Neuron (in vitro differentiated cells): Measurements from ENCODE around the gene ARHGAP6.
"Not testable (repeated sequence)": the region's sequence is repeated elsewhere in the genome, so short reads cannot be mapped to it uniquely, and the experiment has no call there.

ENCODE experiments used
- H2AFZ ChIP-seq: one replicate; pipeline ENCODE4 v1.6.1; 2013; ENCODE audit warnings: low read depth, mild to moderate bottlenecking, inconsistent platforms, low read length, moderate library complexity
- H3K27me3 ChIP-seq: one replicate; pipeline ENCODE4 v1.6.1; 2013; ENCODE audit warnings: low read length; ENCODE audit not compliant: insufficient read depth
- H3K36me3 ChIP-seq: one replicate; pipeline ENCODE4 v1.6.1; 2013; ENCODE audit warnings: low read length; ENCODE audit not compliant: insufficient read depth
- H3K4me1 ChIP-seq: one replicate; pipeline ENCODE4 v1.6.1; 2013; ENCODE audit warnings: low read length; ENCODE audit not compliant: insufficient read depth
- H3K4me3 ChIP-seq: 2 replicates; pipeline ENCODE4 v1.5.1; 2013; ENCODE audit warnings: mild to moderate bottlenecking, low read length, moderate library complexity
- H3K9me3 ChIP-seq: one replicate; pipeline ENCODE4 v1.6.1; 2013; ENCODE audit warnings: low read length

Gene ARHGAP6

GRCh38 chrX:11364835-11365234 lies 300.9 kb downstream of the ARHGAP6 start:
- H2AFZ ChIP-seq: no peak overlapping the region
- H3K36me3 ChIP-seq: no peaks in the 10 kb centered on the region
- H3K4me1 ChIP-seq: no peaks in the 10 kb centered on the region
- H3K9me3 ChIP-seq: no peaks in the 10 kb centered on the region
- no peak overlapping the region for H3K4me3 ChIP-seq
- no peaks in the 10 kb centered on the region for H3K27me3 ChIP-seq

DNA sequence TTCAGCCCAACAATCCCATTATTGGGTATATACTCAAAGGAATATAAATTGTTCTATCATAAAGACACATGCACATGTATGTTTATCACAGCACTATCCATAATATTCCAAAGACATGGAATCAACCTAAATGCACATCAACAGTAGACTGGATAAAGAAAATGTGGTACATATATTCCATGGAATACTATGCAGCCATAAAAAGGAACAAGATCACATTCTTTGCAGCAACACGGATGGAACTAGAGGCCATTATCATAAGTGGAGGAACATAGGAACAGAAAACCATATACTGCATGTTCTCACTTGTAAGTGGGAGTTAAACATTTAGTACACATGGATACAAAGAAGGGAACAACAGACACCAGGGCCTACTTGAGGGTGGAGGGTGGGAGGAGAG lies 301.9 kb downstream of the ARHGAP6 start:
- not testable (repeated sequence) for H3K27me3 ChIP-seq, H3K9me3 ChIP-seq, H3K4me3 ChIP-seq, H3K4me1 ChIP-seq, H3K36me3 ChIP-seq, H2AFZ ChIP-seq

DNA sequence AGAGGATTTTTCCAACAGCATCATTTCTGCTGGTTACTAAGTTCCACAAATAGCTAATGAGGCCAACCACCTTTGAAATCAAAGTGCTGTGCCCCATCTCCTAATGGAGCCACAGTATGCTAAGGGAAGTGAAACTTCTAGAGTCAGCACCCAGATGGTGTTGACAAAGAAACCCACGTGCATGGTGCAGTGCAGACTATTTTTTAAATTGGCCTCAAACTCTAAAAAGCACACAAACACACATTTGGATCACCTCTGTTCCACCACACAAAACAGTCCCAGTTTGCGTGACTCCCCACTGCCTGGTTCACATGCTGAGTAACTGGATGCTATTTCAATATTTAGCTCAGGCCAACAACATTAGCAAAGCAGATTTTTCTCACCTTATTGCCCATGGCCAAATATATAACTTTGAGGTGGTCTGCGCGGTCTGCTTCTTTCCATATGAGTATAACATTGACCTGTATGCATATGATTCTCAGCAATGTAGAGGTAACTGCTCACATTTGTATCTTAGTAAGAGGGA lies 302.6 kb downstream of the ARHGAP6 start:
- Histone ChIP-seq H3K4me1 (no peaks in the 10 kb centered on the region), H3K36me3 (no peaks in the 10 kb centered on the region), H3K27me3 (no peaks in the 10 kb centered on the region), H3K4me3 (no peak overlapping the region), H2AFZ (no peak overlapping the region), H3K9me3 (no peaks in the 10 kb centered on the region)

GRCh38 chrX:11361666-11362065 lies 304.1 kb downstream of the ARHGAP6 start:
- not testable (repeated sequence) for H3K9me3 ChIP-seq, H3K27me3 ChIP-seq, H3K36me3 ChIP-seq, H2AFZ ChIP-seq, H3K4me3 ChIP-seq, H3K4me1 ChIP-seq

DNA sequence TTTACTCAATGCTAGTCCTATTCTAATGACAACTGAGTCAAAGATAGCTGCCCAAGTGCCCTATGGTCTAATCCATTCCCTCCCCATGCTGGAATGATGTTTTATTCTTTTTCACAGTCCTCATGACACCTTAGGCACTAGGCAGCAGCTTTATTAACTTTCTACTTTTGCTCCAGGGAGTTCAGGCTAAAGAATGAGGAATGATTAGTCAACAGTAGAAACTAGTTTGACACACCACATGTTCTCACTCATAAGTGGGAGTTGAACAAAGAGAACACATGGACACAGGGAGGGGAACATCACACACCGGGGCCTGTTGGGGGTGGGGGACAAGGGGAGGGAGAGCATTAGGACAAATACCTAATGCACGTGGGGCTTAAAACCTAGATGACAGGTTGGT lies 309.8 kb downstream of the ARHGAP6 start:
- not testable (repeated sequence) for H3K4me1 ChIP-seq, H3K4me3 ChIP-seq, H3K36me3 ChIP-seq, H3K9me3 ChIP-seq, H3K27me3 ChIP-seq, H2AFZ ChIP-seq

DNA sequence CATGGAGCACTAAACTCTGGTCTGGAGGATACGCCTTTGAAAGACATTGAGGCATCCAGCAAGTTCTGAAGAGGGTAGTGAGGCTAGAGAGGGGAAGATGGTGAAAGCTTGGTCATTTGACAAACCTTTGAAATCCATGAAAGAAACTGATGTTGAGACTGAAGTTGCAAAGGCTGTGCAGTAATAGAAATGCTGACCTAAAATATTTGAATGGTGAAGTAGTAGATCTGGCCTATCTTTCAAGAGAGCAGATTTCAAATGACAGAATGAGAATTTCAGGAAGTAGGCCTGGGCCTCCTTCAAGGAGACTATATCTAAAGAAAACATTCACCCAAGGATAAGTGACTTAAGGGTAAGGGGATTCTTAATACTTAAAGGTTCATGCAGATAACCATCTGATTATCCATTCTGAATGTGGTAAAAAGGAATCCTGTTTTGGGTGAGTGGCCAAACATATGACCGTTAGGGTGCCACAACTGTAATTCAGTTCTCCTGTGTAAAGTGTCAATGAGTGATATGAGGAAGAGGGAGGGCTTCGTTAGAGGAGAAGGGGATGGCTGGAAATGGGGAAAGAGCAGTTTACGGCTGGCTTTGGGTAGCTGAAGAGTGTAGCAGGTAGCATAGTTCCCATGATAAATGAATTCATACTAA lies 310.3 kb downstream of the ARHGAP6 start:
- Histone ChIP-seq H3K4me1 (no peaks in the 10 kb centered on the region), H3K27me3 (no peaks in the 10 kb centered on the region), H3K4me3 (no peak overlapping the region), H3K36me3 (no peaks in the 10 kb centered on the region), H2AFZ (no peak overlapping the region), H3K9me3 (no peaks in the 10 kb centered on the region)

DNA sequence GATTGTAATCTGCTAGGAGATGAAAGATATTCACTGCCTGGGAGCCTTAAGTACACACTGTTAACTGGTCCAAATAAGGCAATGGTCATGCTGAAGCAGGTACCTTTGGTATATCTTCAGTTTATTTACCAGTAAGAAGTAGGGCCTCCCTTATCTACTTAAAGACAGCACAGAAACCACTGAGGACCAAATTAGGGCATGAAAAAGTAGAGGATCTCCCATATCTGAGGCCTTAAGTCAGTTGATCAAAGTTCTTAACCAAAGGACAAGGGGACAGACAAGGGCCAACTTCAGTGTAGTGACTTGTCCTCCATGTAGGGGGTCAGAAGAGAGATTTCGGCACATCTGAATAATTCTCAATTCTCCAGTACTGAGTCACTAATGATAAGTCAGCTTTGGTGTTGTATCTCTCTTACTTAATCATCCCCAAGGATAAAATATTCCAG lies 313.4 kb downstream of the ARHGAP6 start:
- H2AFZ ChIP-seq: no peak overlapping the region
- H3K27me3 ChIP-seq: no peaks in the 10 kb centered on the region
- H3K4me1 ChIP-seq: peaks cover 10% of the 10 kb centered on the region
- no peaks in the 10 kb centered on the region for H3K36me3 ChIP-seq
- H3K9me3 ChIP-seq: no peaks in the 10 kb centered on the region
- no peak overlapping the region for H3K4me3 ChIP-seq

DNA sequence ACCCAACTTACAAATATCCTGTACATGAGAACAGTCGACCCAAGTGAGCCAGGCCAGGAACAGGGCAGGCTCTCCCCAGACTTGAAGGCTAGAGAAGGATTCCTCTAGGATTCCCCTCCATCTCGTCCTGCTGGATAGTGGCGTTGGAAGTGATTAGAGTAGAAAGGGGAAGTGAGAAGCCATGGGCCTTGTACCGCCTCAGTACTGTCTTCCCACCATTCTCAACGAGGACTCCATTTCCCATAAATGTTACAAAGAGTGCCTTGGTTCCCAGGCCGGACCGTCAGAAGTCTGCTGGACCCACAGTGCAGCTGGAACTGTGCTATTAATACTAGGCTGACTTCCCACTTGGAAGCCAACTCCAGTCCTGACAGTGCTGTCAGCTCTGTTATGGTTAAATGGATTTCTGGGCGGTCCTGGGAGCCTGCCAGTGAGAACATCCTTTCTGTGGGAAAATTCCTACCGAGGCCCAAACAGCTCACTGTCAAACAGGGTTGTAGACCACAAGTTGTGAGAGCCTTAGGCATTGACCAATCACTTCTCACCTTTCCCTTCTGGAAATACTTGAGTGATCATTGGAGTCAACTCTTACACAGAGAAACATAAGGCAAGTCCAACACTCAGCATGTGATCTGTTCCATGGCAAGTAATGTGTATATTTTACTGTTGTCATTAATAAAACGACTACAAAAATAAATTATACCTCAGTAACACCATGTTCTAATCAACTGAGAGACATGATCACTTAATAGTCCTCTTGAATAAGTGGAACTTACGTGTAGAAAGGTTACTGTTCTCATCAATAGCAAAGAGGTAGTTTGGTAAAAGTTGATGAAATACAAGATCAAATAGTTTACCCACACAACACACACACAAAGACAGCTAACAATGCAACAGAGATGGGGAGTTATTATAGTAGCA lies 314.1 kb downstream of the ARHGAP6 start:
- Histone ChIP-seq H3K36me3 (no peaks in the 10 kb centered on the region), H3K4me3 (no peak overlapping the region), H2AFZ (no peak overlapping the region), H3K9me3 (no peaks in the 10 kb centered on the region), H3K27me3 (no peaks in the 10 kb centered on the region), H3K4me1 (peaks cover 15% of the 10 kb centered on the region)

GRCh38 chrX:11349661-11350337 lies 315.9 kb downstream of the ARHGAP6 start:
- H3K4me1 ChIP-seq: peaks cover 15% of the 10 kb centered on the region
- no peak overlapping the region for H2AFZ ChIP-seq
- no peaks in the 10 kb centered on the region for H3K36me3 ChIP-seq
- no peaks in the 10 kb centered on the region for H3K27me3 ChIP-seq
- no peaks in the 10 kb centered on the region for H3K9me3 ChIP-seq
- H3K4me3 ChIP-seq: no peak overlapping the region

DNA sequence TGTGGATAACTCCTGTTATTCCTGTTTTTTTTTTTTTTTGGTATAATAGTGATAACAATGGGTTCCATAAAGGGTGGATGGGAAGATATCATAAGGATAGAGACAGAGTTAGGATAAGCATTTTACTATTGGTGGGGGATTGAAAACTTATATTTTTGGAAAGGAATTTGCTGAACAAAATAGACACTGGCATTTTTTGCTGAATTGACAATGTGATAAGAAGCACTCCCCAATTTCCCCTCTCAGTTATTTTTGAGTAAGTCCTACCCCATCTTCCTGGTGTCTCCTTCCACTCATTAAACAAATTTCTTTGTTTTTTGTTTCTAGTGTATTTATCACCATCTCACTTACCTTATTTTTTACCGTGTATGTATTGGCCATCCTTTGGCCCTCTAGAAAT lies 316.7 kb downstream of the ARHGAP6 start:
- Histone ChIP-seq H3K4me1 (peaks cover 15% of the 10 kb centered on the region), H3K4me3 (no peak overlapping the region), H3K27me3 (no peaks in the 10 kb centered on the region), H2AFZ (no peak overlapping the region), H3K9me3 (no peaks in the 10 kb centered on the region), H3K36me3 (no peaks in the 10 kb centered on the region)

DNA sequence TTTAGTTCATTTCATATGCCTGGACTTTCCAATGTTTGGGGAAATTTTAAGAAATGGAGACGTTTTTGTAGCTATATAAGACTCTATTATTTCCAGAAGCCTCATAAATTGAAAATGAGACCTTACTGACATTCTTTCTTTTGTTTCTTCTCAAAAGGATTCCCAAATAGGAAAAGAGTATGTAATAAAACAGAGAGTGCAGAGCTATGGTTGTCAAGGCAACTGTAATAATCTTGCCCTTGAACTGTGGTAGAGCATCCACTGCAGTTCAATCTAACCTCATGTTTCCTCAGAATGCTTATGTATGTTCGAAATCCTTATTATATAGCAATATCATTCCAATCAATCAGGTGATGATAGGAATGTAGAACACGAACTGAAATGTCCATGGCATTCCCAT lies 318.4 kb downstream of the ARHGAP6 start:
- Histone ChIP-seq H3K4me3 (no peak overlapping the region), H3K27me3 (no peaks in the 10 kb centered on the region), H3K36me3 (no peaks in the 10 kb centered on the region), H3K4me1 (peaks cover 19% of the 10 kb centered on the region), H3K9me3 (no peaks in the 10 kb centered on the region), H2AFZ (no peak overlapping the region)

- Histone ChIP-seq H3K4me3 (no peak overlapping the region), H3K4me1 (peaks cover 27% of the 10 kb centered on the region), H3K9me3 (no peaks in the 10 kb centered on the region), H2AFZ (no peak overlapping the region), H3K27me3 (no peaks in the 10 kb centered on the region), H3K36me3 (no peaks in the 10 kb centered on the region)
Observed at GRCh38 chrX:11346121-11346682, 319.5 kb downstream of the ARHGAP6 start.

DNA sequence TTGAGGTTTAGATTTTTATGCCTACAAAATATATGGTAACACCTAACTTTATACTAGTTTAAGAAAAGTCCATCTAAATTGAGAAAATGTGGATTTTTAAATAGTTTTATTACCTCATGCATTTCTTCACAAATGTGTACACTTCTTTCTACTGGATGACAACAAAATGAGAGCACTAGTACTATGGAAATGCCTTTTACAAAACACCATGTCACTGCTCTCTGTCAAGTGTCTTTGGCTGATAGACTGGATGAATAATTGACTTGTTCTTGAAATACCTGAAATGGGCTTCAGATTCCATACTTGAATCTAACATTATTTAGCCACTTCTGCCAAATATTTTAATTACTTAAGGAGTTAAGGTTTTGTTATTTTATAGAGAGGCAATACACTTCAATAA lies 323.0 kb downstream of the ARHGAP6 start:
- Histone ChIP-seq H2AFZ (no peak overlapping the region), H3K4me3 (no peak overlapping the region), H3K36me3 (no peaks in the 10 kb centered on the region), H3K4me1 (peaks cover 22% of the 10 kb centered on the region), H3K9me3 (no peaks in the 10 kb centered on the region), H3K27me3 (no peaks in the 10 kb centered on the region)
